ENCODE results near the gene C10orf88.
"Not testable (repeated sequence)": the region's sequence is repeated elsewhere in the genome, so short reads cannot be mapped to it uniquely, and the experiment has no call there.

The C10orf88 gene

GRCh38 chr10:122931088-122931906, 22.7 kb downstream of the C10orf88 start:
- TF ChIP-seq GATA1 (IDR thresholded peaks at IDR 0.05; ENCODE audit: low read depth, low read length) (no peak), POLR2A (IDR thresholded peaks at IDR 0.05; ENCODE audit: low read length) (no peak)
- peak; percentile 90 to 93 for DNase-seq

- DNase-seq, result peak in 1 of 2 experiments; percentile 54
- no peak for TF ChIP-seq POLR2A (IDR thresholded peaks at IDR 0.05; ENCODE audit: low read length)
- TF ChIP-seq GATA1 (IDR thresholded peaks at IDR 0.05; ENCODE audit: low read depth, low read length), result no peak
Observed at GRCh38 chr10:122930140-122930539, 23.9 kb downstream of the C10orf88 start.

- TF ChIP-seq POLR2A (IDR thresholded peaks at IDR 0.05; ENCODE audit: low read length), result no peak
- no peak for TF ChIP-seq GATA1 (IDR thresholded peaks at IDR 0.05; ENCODE audit: low read depth, low read length)
- no peak for DNase-seq
Observed at GRCh38 chr10:122915700-122916099, 38.3 kb downstream of the C10orf88 start.

- TF ChIP-seq POLR2A (IDR thresholded peaks at IDR 0.05; ENCODE audit: low read length) (no peak), GATA1 (IDR thresholded peaks at IDR 0.05; ENCODE audit: low read depth, low read length) (no peak)
Observed at GRCh38 chr10:122911889-122912484, 42.0 kb downstream of the C10orf88 start.

GRCh38 chr10:122910310-122910709, 43.7 kb downstream of the C10orf88 start, which contains the start of gene FAM24A:
Gene FAM24A, plus strand, starts transcription at chr10:122910610. Its CDS starts 1,025 bp downstream, at chr10:122911635.
- no peak for TF ChIP-seq POLR2A (IDR thresholded peaks at IDR 0.05; ENCODE audit: low read length)
- no peak for TF ChIP-seq GATA1 (IDR thresholded peaks at IDR 0.05; ENCODE audit: low read depth, low read length)
- no peak for DNase-seq

More at GRCh38 chr10:122911889-122912484, 42.0 kb downstream of the C10orf88 start:
- DNase-seq, result peak; percentile 66 to 78

GRCh38 chr10:122903861-122904260, 50.2 kb downstream of the C10orf88 start:
- not testable (repeated sequence) for DNase-seq

GRCh38 chr10:122894261-122894944, 59.6 kb downstream of the C10orf88 start:
- TF ChIP-seq POLR2A (IDR thresholded peaks at IDR 0.05; ENCODE audit: low read length) (no peak), GATA1 (IDR thresholded peaks at IDR 0.05; ENCODE audit: low read depth, low read length) (no peak)
- peak; percentile 30 to 49 for DNase-seq

GRCh38 chr10:122884166-122884565, 69.9 kb downstream of the C10orf88 start:
- peak in 1 of 2 experiments; percentile 8 for DNase-seq
- TF ChIP-seq POLR2A (IDR thresholded peaks at IDR 0.05; ENCODE audit: low read length) (no peak), GATA1 (IDR thresholded peaks at IDR 0.05; ENCODE audit: low read depth, low read length) (no peak)

- peak; percentile 34 to 36 for DNase-seq
- TF ChIP-seq POLR2A (IDR thresholded peaks at IDR 0.05; ENCODE audit: low read length), result no peak
- no peak for TF ChIP-seq GATA1 (IDR thresholded peaks at IDR 0.05; ENCODE audit: low read depth, low read length)
Observed at GRCh38 chr10:122882766-122883165, 71.3 kb downstream of the C10orf88 start.

Measured in erythroblast (primary cell).